Left ventricle myocardium superior (tissue), 1 donor: ENCODE measurements around the gene INSC. TPM values are rescaled to one million over a fixed set of nuclear protein-coding genes. Genes with fewer than 3 reads are reported as not detected.

ENCODE experiments used
- ATAC-seq: fragments of 200-7000 bp; cut with Tn5 transposase; one replicate; pipeline ENCODE4 v1.9.1; 2020; ENCODE audit warnings: mild to moderate bottlenecking, moderate library complexity
- DNase-seq: peaks from one replicate; pipeline ENCODE4 v3.0.0-alpha.2; 2020
- intact Hi-C: fragments of 100-400 bp; cut with micrococcal nuclease; formaldehyde crosslinking; loops from one replicate; pipeline ENCODE4 v1.11.0; 2022
- total RNA-seq: library from RNA; stranded (reverse); fragmentation: NEBNext Ultra II Directional; extraction: Animal tissue kit (Norgen Biotek cat#: 25700); gene quantifications from one replicate; pipeline ENCODE4 v1.2.1, GENCODE V29; 2021
- donor health status: DM: no; HTN: yes; CAD: no; lungs with severe emphysema.

Gene INSC
- total RNA-seq, 1 donor from 2014 or later, result 0.40 TPM

DNA sequence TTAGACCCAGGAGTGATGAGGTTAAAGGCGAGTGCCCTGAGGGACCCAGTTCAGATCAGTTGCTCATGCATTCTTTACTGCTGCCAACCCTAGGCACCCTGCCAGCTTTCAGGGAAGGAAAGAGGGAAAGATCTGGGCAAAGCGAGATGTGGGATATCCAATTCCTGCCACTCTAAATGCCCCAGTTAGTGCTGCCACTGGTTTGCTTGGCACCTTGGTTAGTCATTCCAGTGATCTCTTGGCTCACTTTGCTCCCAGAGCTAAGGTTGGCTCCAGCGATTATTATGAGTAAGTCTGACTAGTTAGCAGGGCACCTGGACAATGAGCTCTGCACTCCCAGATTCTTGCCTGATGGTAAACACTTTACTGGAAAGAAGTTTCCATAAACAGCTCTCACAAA, 85.0 kb downstream of the INSC start:
- peak; percentile 89 for ATAC-seq
- intact Hi-C loops, result no loop called here
- DNase-seq, result peak; percentile 60

DNA sequence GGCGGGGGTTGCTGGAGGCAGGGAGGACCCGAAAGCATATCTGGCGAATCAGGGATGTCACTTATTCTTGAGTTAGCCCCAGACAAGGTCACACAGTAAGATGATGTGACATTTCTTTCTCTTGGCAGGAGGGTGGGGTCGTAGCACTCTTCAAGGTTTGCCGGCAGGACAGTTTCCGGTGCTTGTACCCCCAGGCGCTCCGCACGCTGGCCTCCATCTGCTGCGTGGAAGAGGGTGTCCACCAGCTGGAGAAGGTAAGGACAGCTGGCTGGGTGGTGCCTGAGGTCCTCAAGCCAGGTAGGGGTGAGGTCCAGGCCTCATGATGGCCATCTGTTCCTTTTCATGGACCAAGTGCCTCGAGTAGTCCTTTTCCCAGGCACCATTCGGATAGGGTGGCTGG, 86.0 kb downstream of the INSC start:
- no peak for DNase-seq
- intact Hi-C loops, result no loop called here
- no peak for ATAC-seq

DNA sequence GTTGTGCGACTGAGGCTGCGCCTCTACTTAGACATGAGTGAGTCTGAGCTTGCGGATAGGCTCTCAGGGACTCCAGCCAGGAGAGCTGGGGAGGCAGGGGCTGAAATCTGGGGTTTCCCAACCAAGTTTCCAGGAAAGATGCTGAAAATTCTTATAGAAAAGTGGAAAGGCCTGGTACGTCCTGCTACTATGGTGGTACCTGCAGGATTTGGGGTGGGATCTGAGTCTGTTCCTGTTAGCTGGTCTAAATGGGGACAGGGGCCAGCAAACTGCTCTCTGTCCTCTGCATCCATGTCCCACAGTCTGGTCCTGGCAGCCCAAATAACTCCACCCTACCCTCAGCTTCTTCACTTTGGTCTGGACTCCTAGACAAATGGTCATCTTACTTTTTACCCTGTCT, 86.9 kb downstream of the INSC start:
- ATAC-seq (no peak), DNase-seq (no peak)
- intact Hi-C loops, result no loop called here

DNA sequence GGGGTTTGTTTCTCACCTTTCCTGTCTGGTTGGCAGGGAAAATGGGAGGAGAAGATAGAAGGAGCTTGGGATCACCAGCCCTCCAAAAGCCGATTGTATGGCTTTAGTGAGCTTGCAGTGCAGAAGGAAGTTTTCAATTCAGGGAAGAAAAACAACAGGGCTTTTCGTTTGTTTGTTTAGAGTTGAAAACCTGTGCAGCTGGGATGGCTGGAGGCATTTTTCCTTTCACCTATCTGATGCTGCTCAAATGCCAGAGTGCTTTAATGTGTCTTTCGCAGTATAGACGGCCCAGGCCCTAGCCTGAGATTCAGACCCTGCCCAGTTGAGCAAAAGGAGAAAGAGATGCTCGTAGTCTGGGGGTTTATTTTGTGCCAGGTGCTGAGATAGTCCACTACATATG, 87.9 kb downstream of the INSC start:
- intact Hi-C loops, result no loop called here

DNA sequence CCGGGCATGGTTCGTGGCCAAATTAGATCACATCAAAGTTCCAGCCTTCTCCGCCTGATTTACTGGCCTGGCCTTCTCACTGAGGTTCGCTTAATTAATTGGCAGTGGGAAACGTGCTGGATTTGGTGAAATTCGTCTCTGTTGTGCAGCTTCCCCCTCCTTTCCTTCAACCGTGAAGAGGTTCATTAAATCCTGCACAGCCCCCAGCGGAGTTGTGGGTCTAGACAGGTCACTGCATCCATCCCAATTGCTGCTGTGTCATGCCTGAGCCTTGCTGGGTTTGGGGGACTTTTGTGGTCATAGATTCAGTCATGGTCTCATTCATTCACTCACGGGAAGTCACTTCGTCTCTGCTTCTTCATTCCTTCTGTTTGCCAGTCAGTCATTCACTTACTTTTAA, 90.0 kb downstream of the INSC start:
- intact Hi-C loops, result loop anchor here (5.0 kb wide), 1 partner anchor 102 kb away; no protein-coding TSS in a partner anchor
- ATAC-seq (no peak), DNase-seq (no peak)

More for the DNA sequence above, 87.9 kb downstream of the INSC start:
- no peak for DNase-seq
- no peak for ATAC-seq

DNA sequence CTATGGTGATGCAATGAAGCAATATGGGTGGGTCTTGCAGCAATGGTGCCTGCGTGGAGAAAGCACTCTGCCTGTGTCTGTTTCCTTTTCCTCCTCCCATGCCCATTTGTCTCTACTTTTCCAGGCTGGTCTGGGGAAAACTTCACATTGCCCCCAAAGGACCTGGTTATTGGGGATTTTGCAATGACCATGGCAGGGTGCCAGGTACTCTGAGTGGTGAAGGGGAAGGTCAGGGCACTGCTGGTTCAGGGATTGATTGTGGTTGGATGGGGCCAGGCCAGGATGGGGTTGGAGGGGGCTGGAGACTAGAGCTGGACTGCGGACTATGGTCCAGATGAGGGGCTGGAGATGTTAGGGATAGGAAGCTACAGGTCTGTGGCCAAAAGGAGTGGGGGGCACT, 92.1 kb downstream of the INSC start:
- ATAC-seq, result no peak
- DNase-seq, result no peak
- intact Hi-C loops, result loop anchor here (5.0 kb wide), 1 partner anchor 104 kb away; no protein-coding TSS in a partner anchor

DNA sequence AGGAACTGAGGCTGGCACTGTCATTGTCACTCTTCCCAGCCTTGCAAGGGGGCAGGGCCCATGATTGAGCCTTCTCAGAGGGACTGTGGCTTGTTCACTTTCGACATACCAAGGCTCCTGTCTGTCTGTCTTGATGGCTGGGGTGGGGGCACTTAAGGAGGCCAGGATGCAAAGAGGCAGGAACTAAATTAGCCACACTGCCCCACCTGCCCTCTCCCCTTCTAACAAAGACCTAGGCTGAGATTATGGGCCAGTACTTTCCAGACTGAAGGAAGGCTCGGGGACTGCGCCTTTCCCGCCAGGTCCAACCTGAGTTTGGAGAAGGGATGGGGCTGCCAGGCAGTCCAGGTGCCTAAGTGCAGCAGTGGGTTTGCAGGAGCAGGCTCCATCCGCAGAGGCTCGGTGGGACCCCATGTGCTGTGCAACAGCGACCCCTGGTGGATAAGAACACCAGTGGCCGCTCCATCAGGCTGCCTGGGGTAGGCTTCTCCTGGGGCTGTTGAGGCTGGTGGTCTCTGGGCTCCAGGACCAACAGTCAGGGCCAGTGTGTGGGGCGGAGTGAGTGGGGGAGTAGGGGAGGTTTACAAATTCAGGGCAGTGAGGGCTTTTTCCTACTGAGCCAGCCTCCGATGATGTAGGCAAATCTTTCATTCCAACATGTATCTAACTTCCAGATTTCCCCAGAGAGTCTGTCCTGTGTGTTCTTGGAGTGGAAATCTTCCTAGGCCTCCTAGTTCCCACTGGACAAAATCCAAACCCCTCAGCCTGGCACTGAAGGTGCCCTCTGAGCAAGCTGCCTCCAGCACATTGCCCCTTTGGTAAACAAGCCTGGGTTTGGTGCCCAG, 93.9 kb downstream of the INSC start:
- intact Hi-C loops, result loop anchor here (5.0 kb wide), 1 partner anchor 106 kb away; no protein-coding TSS in a partner anchor

DNA sequence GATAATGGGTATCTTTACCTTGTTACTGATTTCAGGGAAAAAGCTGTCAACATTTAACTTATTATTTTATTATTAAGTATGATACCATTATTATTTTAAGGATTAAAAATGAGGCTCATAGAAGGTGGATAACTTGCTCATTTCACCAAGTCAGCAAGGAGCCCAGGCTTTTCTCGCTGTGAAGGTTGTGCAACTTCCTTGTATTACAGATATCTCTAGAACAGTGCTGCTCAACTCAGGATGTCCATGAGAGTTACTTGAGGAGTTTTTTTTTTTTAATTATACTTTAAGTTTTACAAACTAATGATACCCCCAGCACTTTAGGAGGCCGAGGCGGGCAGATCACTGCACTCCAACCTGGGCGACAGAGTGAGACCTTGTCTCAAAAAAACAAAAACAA, 98.2 kb downstream of the INSC start:
- no peak for DNase-seq
- ATAC-seq, result no peak
- intact Hi-C loops, result no loop called here

More for the DNA sequence above, 93.9 kb downstream of the INSC start:
- peak; percentile 91 for ATAC-seq
- peak; percentile 75 for DNase-seq

DNA sequence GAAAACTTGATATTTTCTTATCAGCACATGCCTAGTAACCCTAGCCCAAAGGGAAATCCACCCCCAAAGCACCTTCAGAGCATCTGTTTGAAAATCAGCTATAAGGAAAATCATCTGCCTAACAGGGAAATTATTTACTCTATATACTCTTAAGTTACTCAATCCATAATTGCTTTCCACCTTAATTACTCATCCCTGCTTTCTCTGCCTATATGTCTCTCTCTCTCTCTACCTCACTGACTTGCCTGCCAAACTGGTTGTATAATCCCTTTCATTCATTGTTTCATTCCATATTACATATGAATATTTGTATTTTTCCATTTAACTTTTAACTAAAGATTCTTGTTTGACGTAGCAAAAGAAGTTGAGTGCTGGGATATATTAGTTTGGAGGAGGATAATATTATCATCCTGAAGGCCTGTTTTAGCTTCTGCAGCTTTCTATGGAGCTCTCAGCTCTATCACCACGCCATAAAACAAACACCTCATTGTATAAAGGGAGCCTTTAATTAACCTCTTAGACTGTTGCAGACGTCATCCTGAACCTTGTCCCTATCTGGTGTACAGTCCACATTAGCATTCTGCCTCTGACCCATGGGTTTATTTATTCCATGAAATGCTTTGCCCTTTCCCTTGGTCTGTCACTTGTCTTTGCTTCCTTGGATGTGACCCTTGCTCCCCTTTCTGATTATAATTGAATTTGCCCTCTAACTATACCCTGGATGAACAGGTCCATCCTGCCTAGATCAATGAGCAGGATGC, 98.9 kb downstream of the INSC start:
- DNase-seq (no peak), ATAC-seq (no peak)
- intact Hi-C loops, result no loop called here

DNA sequence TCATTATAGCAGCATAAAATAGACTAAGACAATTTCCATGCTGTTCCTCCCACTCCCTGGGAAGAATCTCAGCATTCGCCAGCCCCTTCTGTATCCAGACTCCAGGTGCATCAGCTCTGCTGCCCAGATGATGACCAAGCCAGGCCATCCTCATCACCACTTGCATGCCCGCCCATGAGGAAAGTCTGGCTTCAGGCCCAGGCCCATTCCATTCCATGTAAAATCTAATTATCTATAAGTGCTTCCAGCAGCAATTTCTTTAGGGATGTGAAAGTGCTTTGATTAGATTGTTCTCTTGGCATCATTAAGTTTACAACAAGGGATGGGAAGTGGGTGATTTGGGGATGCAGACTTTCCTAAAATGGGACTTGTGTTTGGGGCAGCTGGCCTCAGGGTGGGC, 100.3 kb downstream of the INSC start:
- intact Hi-C loops, result no loop called here
- DNase-seq (no peak), ATAC-seq (no peak)

DNA sequence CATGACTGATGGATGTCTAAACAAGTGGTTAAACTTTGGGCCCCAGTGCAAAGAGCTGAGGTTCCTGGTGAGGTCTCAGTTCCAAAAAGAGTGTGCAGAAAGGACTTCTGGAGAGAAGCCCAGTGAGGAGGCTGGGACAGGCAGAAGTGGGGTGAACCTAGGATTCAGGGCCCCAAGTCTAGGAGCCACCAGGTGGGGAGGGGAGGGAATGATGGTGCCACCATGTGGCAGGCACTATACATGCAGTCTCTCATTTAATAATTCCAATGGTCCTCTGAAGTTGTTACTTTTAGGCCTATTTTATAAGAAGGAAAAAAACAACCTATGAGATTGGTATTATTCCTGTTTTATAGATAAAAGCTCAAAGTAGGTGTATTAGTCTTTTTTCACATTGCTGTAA, 102.0 kb downstream of the INSC start:
- DNase-seq (no peak), ATAC-seq (no peak)
- intact Hi-C loops, result no loop called here

DNA sequence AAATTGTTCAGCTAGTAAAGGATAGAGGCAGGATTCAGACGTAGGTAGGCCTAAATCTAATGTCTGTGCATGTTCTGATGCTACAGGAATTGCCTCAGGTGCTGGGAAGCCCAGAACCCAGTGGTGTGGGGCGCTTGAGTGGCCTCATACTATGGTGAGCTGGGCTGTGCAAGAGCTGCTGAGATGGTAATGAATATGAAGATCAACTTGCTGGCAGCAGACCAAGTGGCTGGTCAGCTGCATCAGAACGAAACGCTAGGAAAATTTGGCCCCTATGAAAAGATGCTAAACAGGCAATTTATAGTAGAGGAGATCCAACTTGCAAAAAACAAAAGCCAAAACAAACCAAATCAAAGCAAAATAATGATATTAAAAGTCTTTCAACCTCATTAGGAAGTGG, 102.7 kb downstream of the INSC start:
- ATAC-seq (no peak), DNase-seq (no peak)
- intact Hi-C loops, result no loop called here

DNA sequence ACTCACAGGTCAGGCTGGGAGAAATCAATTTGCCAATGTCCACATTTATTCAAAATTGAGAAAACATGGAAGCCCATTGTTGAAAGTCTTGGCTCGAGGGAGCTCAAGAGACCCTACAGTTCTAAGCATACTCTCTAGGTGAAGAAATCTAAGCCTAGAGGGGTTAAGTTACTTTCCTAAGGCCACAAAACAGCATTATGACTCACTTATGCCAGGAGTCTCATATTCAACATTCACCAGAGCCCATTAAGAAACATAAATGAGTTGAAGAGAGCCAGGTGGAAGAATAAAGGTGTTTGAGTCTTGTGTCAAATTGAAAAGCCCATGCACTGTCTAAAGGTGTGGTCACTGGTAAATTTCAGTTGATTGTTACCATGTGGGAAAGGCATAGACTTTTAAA, 108.1 kb downstream of the INSC start:
- ATAC-seq (no peak), DNase-seq (no peak)
- intact Hi-C loops, result no loop called here

DNA sequence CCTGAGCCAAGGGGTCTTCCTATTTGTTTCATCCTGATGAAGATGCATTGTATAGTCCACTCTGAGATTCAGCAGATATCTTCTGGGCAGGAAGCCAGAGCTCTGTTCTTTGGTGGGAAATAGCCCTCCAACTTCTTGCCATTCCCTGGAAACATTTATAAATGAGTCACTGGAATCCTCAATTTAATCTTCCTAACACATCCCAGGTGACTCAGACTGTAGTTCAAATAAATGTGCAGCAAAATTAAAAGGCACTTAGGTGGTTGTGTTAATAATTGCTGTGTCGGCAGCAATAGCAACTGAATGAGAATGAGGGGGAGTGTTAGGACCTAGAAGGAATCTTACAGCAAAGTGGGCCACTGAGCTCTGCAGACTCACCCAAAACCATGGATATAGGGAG, 108.6 kb downstream of the INSC start:
- DNase-seq (no peak), ATAC-seq (no peak)
- intact Hi-C loops, result no loop called here

DNA sequence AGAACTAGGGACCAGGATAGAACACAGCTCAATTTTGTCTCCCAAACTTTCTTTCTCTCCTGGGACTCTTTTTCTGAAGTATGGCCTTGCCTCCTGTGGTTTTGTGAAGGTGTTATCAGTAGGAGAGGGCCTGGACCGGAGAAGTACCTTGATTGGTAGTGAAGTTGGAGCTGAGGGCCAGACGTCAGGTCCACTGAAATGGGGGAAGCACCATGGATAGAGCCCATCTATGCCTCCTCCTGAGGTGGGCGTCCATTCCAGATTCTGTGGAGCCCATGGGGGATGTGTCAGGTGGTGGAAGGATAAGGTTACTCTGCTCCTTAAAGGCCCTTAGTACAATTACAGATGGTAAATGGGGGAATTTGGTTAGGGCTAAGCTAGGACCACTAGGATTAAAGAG, 109.7 kb downstream of the INSC start:
- ATAC-seq (no peak), DNase-seq (no peak)
- intact Hi-C loops, result no loop called here

DNA sequence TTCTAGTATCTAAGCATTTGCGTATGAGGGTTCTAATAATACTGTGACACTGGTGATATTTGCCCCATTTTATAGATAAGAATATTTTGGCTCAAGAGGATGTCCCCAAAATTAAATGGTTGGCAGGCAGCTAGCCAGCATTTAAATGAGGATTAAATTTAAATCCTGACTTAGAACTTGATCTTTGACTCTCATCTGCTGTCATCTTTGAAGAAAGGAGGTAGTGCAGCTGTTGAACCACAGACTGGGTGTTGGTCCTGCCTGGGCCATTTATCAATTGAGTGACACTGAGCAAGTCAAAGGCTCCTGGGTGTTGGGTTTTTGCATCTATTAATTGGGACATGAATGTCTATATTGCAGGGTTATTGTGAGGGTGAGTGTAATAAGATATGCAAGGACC, 112.3 kb downstream of the INSC start:
- ATAC-seq (no peak), DNase-seq (no peak)
- intact Hi-C loops, result no loop called here

DNA sequence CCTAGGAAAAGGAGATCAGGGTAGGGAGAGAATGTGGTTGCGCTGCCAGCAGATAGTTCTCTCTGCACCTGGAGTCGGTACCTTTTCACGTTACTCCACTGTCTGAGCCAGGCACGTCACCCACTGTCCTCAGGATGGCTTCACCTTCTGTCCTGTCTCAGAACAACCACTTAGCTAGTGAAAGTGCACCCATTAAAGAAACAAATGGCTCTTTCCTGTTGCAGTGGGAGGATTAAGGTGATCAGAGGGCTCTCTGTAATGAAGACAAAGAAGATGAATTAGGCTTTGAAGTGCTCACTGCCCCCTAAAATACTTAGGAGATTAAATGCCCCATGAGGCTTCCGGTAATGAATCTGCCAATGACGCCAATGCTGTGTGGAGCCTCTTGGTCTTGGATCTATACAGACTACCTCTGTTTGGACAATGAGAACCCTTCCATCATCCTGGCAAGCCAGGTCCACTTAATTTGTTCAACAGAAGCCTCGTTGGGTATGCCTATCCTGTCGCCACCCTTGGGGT, 113.7 kb downstream of the INSC start:
- intact Hi-C loops, result no loop called here
- DNase-seq (no peak), ATAC-seq (no peak)

DNA sequence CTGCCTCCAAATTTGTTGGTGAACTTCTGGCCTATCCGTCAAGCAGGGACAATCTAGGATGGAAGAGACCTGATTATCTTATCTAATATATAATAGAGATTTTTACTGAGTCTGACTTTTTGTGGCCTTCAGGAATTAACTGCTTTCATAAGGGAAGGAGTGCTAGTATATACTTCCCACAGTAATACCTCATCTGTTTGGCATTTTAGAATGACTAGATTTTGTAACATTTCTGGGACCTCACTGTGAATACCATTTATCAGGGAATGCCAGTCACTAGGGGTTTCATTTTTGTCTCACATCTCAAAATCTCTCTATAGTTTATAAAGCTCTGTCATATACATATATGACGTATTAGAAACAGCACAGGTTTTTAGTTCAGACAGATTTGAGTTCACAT, 114.3 kb downstream of the INSC start:
- ATAC-seq, result no peak
- no peak for DNase-seq
- intact Hi-C loops, result no loop called here

DNA sequence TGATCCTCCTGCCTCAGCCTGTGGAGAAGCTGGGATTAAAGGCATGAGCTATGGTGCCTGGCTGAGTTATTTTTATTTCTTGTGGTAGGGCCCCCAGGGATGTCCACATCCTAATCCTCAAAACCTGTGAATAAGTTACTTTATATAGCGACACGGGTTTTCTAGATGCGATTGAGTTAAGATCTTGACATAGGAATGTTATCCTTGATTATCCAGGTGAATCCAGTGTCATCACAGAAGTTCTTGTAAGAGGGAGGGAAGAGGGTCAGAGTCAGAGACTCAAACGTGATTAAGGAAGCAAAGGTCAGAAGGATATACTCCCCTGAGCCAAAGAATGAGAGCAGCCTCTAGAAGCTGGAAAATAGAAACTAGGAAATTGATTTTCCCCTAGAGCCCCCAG, 117.8 kb downstream of the INSC start:
- no peak for ATAC-seq
- intact Hi-C loops, result no loop called here
- DNase-seq, result no peak

DNA sequence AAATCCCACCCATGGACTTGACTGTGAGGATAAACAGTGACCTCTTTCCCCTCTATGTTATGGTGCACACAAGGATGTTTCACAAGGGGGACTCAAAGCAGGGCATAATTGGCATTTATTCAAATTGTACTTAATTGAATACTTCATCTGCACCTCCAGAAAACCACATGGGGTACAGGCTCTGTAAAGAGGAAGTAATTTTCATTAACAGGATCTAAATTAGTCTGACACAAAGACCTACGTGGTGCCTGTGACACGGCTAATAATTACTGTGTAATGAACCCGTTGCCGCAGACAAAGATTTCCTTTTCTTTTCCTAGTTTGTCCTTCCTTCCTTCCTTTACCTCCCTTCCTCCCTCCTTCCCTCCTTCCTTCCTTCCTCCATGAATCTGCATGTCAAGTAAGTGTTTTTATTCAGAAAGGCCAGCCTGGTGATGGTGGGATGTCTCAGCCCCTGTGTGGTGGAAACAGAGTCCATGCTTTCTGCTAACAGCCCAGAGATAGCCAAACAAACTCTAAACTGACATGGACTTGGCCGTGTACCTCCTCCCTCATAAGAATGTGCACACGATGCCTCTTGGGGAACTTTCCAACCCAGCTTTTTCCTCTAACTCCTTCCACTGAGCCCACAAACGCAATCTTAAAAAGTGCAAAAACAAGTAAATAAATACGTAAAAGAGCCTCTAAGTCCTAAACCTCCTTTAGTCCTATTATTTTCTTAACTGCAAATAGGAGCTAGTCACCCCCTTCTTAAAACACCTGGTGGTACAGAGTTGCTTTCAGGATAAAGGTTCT, 118.8 kb downstream of the INSC start:
- intact Hi-C loops, result no loop called here
- ATAC-seq (no peak), DNase-seq (no peak)
